HL-60 (cell line): ENCODE measurements around the gene SRSF2.

Source experiments
- DNase-seq, 2 experiments: peaks; one replicate each; pipeline ENCODE4 v3.0.0-alpha.2; 2010 to 2020; ENCODE audit warnings: low read depth in 1 of 2, low spot score in 1 of 2
- H3K27ac ChIP-seq: fragments of 250-450 bp; sonication (Bioruptor Pico); replicated peaks from 2 replicates; pipeline ENCODE4 v1.5.1; 2020; ENCODE audit warnings: mild to moderate bottlenecking, moderate library complexity
- H3K27me3 ChIP-seq: fragments of 250-450 bp; sonication (Bioruptor Pico); 2 replicates; pipeline ENCODE4 v1.5.1; 2021; ENCODE audit warnings: mild to moderate bottlenecking, moderate library complexity; ENCODE audit not compliant: insufficient read depth, poor library complexity, severe bottlenecking
- H3K4me3 ChIP-seq: replicated peaks from 2 replicates; pipeline ENCODE4 v1.5.1; 2011; ENCODE audit warnings: mild to moderate bottlenecking, control low read depth, low read length; ENCODE audit not compliant: insufficient read depth
- GABPA ChIP-seq: IDR thresholded peaks from 2 replicates; pipeline ENCODE4 v1.6.1; 2012; ENCODE audit warnings: low read depth
- POLR2AphosphoS5 ChIP-seq: IDR thresholded peaks from 2 replicates; pipeline ENCODE4 v1.6.1; 2012; ENCODE audit warnings: low read depth
- SPI1 ChIP-seq: IDR thresholded peaks from 2 replicates; pipeline ENCODE4 v1.6.1; 2012; ENCODE audit warnings: low read depth, mild to moderate bottlenecking, borderline replicate concordance
- TF ChIP-seq, protein P1 (sequence below): IDR thresholded peaks from 2 replicates; pipeline ENCODE4 v1.6.1; 2012; ENCODE audit warnings: low read depth; ENCODE audit not compliant: insufficient replicate concordance
- TF ChIP-seq, protein P2 (sequence below): IDR thresholded peaks from one replicate; pipeline ENCODE4 v1.5.1; 2011; ENCODE audit warnings: low read length, control low read depth, inconsistent platforms; ENCODE audit not compliant: insufficient read depth

The SRSF2 gene

GRCh38 chr17:76735006-76735405, 2.1 kb downstream of the SRSF2 start:
- peak overlapping the region; percentile 98 for H3K27ac ChIP-seq
- no peaks in the 10 kb centered on the region for H3K27me3 ChIP-seq
- TF ChIP-seq POLR2AphosphoS5 = no peak
- TF ChIP-seq SPI1 = no peak
- no peak for TF ChIP-seq GABPA
- H3K4me3 ChIP-seq = peak overlapping the region; percentile 89
- no peak for DNase-seq

DNA sequence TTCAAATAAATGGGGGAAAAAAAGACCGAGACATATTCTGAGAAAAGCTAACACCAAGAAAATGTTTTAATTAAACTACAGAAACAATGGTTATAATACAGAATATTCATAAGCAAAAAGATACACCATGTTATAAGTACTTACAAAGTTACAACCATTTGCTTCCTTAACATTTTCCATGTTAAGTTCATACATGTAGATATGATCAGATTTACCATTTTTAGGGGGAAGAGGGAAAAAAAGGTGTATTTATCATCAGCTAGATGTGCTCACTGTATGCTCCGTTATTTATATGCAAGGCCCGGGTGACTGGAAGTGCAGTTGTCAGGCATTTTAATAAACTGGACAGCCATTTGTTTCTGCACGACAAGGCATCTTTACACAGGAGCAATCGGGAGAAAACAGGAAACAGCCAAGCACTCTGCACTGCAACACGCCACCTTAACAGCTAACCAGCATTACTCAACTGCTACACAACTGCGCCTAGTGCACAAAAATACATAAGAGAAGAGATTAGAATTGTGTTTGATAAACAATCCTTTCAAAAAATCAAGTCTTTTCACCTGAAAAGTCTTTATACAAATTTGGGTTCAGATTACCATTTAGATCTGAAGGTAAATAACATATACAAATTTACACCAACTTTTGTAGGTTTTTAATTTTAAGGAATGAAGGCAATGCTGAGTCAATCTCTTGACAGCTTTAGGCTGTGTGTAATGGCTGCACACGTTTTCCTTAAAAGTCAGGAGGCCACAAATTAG, 2.9 kb downstream of the SRSF2 start:
- peak overlapping the region; percentile 98 for H3K27ac ChIP-seq
- H3K4me3 ChIP-seq = peak overlapping the region; percentile 89
- peak in 1 of 2 experiments; percentile 72 for DNase-seq
- TF ChIP-seq SPI1 = peak; percentile 2; the same call in 1 of the 2 replicates
- no peak for TF ChIP-seq GABPA
- TF ChIP-seq, protein P1, sequence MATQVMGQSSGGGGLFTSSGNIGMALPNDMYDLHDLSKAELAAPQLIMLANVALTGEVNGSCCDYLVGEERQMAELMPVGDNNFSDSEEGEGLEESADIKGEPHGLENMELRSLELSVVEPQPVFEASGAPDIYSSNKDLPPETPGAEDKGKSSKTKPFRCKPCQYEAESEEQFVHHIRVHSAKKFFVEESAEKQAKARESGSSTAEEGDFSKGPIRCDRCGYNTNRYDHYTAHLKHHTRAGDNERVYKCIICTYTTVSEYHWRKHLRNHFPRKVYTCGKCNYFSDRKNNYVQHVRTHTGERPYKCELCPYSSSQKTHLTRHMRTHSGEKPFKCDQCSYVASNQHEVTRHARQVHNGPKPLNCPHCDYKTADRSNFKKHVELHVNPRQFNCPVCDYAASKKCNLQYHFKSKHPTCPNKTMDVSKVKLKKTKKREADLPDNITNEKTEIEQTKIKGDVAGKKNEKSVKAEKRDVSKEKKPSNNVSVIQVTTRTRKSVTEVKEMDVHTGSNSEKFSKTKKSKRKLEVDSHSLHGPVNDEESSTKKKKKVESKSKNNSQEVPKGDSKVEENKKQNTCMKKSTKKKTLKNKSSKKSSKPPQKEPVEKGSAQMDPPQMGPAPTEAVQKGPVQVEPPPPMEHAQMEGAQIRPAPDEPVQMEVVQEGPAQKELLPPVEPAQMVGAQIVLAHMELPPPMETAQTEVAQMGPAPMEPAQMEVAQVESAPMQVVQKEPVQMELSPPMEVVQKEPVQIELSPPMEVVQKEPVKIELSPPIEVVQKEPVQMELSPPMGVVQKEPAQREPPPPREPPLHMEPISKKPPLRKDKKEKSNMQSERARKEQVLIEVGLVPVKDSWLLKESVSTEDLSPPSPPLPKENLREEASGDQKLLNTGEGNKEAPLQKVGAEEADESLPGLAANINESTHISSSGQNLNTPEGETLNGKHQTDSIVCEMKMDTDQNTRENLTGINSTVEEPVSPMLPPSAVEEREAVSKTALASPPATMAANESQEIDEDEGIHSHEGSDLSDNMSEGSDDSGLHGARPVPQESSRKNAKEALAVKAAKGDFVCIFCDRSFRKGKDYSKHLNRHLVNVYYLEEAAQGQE = no peak
- no peaks in the 10 kb centered on the region for H3K27me3 ChIP-seq

- peak overlapping the region; percentile 98 for H3K27ac ChIP-seq
Observed at GRCh38 chr17:76733618-76733957, 3.5 kb downstream of the SRSF2 start.

GRCh38 chr17:76732734-76733617, 4.2 kb downstream of the SRSF2 start:
- DNase-seq = no peak
- Histone ChIP-seq H3K27ac (peak overlapping the region; percentile 98), H3K4me3 (no peak overlapping the region)

More at GRCh38 chr17:76733618-76733957, 3.5 kb downstream of the SRSF2 start:
- no peak for DNase-seq
- TF ChIP-seq, protein P1 = no peak
- TF ChIP-seq SPI1 = no peak
- TF ChIP-seq, protein P2, sequence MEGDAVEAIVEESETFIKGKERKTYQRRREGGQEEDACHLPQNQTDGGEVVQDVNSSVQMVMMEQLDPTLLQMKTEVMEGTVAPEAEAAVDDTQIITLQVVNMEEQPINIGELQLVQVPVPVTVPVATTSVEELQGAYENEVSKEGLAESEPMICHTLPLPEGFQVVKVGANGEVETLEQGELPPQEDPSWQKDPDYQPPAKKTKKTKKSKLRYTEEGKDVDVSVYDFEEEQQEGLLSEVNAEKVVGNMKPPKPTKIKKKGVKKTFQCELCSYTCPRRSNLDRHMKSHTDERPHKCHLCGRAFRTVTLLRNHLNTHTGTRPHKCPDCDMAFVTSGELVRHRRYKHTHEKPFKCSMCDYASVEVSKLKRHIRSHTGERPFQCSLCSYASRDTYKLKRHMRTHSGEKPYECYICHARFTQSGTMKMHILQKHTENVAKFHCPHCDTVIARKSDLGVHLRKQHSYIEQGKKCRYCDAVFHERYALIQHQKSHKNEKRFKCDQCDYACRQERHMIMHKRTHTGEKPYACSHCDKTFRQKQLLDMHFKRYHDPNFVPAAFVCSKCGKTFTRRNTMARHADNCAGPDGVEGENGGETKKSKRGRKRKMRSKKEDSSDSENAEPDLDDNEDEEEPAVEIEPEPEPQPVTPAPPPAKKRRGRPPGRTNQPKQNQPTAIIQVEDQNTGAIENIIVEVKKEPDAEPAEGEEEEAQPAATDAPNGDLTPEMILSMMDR = no peak
- TF ChIP-seq POLR2AphosphoS5 = no peak; the same call in 1 of the 2 replicates
- TF ChIP-seq GABPA = no peak
- H3K27me3 ChIP-seq = no peaks in the 10 kb centered on the region
- peak overlapping the region; percentile 89; the same call in 1 of the 2 replicates for H3K4me3 ChIP-seq

More at GRCh38 chr17:76732734-76733617, 4.2 kb downstream of the SRSF2 start:
- TF ChIP-seq GABPA (no peak), POLR2AphosphoS5 (no peak; the same call in none of the 2 replicates), SPI1 (no peak)
- TF ChIP-seq, protein P2 = no peak
- TF ChIP-seq, protein P1 = no peak
- no peaks in the 10 kb centered on the region for H3K27me3 ChIP-seq
